Smooth muscle cell of the brain vasculature (primary cell): Measurements from ENCODE around the gene DOLPP1.

ENCODE experiments used
- DNase-seq: peaks from one replicate; pipeline ENCODE4 v3.0.0-alpha.2; 2012; ENCODE audit warnings: low read depth, low spot score

The DOLPP1 gene

GRCh38 chr9:129094387-129095169 is 13.7 kb downstream of the DOLPP1 start:
- DNase-seq, result no peak

GRCh38 chr9:129095170-129095667 is 14.3 kb downstream of the DOLPP1 start:
- DNase-seq, result no peak

GRCh38 chr9:129095908-129096307 is 15.0 kb downstream of the DOLPP1 start:
- DNase-seq, result no peak

- DNase-seq, result no peak
Observed at GRCh38 chr9:129097671-129098306, 16.9 kb downstream of the DOLPP1 start.

GRCh38 chr9:129098328-129098727 is 17.4 kb downstream of the DOLPP1 start:
- DNase-seq, result no peak

- no peak for DNase-seq
Observed at GRCh38 chr9:129100383-129101169, 19.7 kb downstream of the DOLPP1 start.

GRCh38 chr9:129101279-129101678 is 20.4 kb downstream of the DOLPP1 start:
- no peak for DNase-seq

- no peak for DNase-seq
Observed at GRCh38 chr9:129102095-129102525, 21.2 kb downstream of the DOLPP1 start.

GRCh38 chr9:129102791-129103594 is 22.1 kb downstream of the DOLPP1 start:
- DNase-seq, result no peak

GRCh38 chr9:129103595-129103965 is 22.7 kb downstream of the DOLPP1 start:
- no peak for DNase-seq

GRCh38 chr9:129104051-129104450 is 23.1 kb downstream of the DOLPP1 start:
- no peak for DNase-seq

- no peak for DNase-seq
Observed at GRCh38 chr9:129105857-129106694, 25.2 kb downstream of the DOLPP1 start.

- no peak for DNase-seq
Observed at GRCh38 chr9:129107651-129108050, 26.7 kb downstream of the DOLPP1 start.

GRCh38 chr9:129108083-129108804 is 27.3 kb downstream of the DOLPP1 start:
- DNase-seq, result no peak

- DNase-seq, result no peak
Observed at GRCh38 chr9:129108805-129109536, 28.1 kb downstream of the DOLPP1 start.

GRCh38 chr9:129109537-129109903 is 28.6 kb downstream of the DOLPP1 start:
- no peak for DNase-seq

- no peak for DNase-seq
Observed at GRCh38 chr9:129109952-129110739, 29.2 kb downstream of the DOLPP1 start.

- DNase-seq, result peak; percentile 83
Observed at GRCh38 chr9:129110740-129111527, 30.0 kb downstream of the DOLPP1 start, which contains the start of the genes CRAT and PTPA. CRAT (minus strand) TSS chr9:129110793; CDS start chr9:129110509, 284 bp downstream. PTPA (plus strand) TSS chr9:129111415; CDS start chr9:129111601, 186 bp downstream.
